Left lung (tissue), 10 donors: ENCODE measurements around the gene ST7. TPM values are rescaled to one million over a fixed set of nuclear protein-coding genes. Genes with fewer than 3 reads are reported as not detected.
"Not testable (repeated sequence)": the region's sequence is repeated elsewhere in the genome, so short reads cannot be mapped to it uniquely, and the experiment has no call there.

Source experiments
- ATAC-seq: fragments of 200-7000 bp; cut with Tn5 transposase; one replicate; pipeline ENCODE4 v1.9.1; 2020; ENCODE audit warnings: moderate library complexity
- DNase-seq, 4 donors: peaks; one replicate each; pipeline ENCODE4 v3.0.0-alpha.2; 2013 to 2020
- H3K27ac ChIP-seq, 2 donors: fragments of 200-600 bp; sonication (generic) in 1 of 2; one replicate each; pipeline versions ENCODE4 v1.5.0 to v1.8.0; 2020 to 2021
- H3K27me3 ChIP-seq, 2 donors: fragments of 200-600 bp; sonication (generic) in 1 of 2; one replicate each; pipeline versions ENCODE4 v1.5.0 to v1.8.0; 2020 to 2021
- H3K36me3 ChIP-seq, 2 donors: fragments of 200-600 bp; sonication (generic) in 1 of 2; one replicate each; pipeline versions ENCODE4 v1.5.0 to v1.8.0; 2020 to 2021
- H3K4me1 ChIP-seq, 2 donors: fragments of 200-600 bp; one replicate each; pipeline ENCODE4 v1.8.0; 2021
- H3K4me3 ChIP-seq, 2 donors: fragments of 200-600 bp; sonication (generic) in 1 of 2; one replicate each; pipeline versions ENCODE4 v1.5.0 to v1.8.0; 2020 to 2021; ENCODE audit warnings: mild to moderate bottlenecking in 1 of 2
- H3K9me3 ChIP-seq, 2 donors: fragments of 200-600 bp; sonication (generic) in 1 of 2; one replicate each; pipeline versions ENCODE4 v1.5.0 to v1.8.0; 2020 to 2021
- intact Hi-C, 2 donors: fragments of 100-400 bp; cut with DNase I; formaldehyde crosslinking; loops; one replicate each; pipeline versions ENCODE4 v1.11.2 to v1.14.2; 2022
- polyA plus RNA-seq, 6 donors: library from polyadenylated mRNA; unstranded; fragments of 120-200 nt; gene quantifications; one replicate each; pipeline ENCODE4 v1.2.1, GENCODE V29; 2013; ENCODE audit not compliant: insufficient read length in 6 of 6
- total RNA-seq, 2 donors: library from RNA; stranded (reverse); fragmentation: NEBNext Ultra II Directional; extraction: Animal tissue kit (Norgen Biotek cat#: 25700); gene quantifications; one replicate each; pipeline ENCODE4 v1.2.1, GENCODE V29; 2021
- TF ChIP-seq, protein P1 (sequence below), 2 donors: fragments of 200-600 bp; sonication (generic) in 1 of 2; IDR thresholded peaks; one replicate each; pipeline versions ENCODE4 v1.5.0 to v1.8.0; 2021; ENCODE audit warnings: antibody characterized with exemption in 2 of 2
- donor health status: DM: no; HTN: yes; CAD: no.
- donor health status: DM: no; HTN: no; CAD: no.

ST7 gene
- total and polyA plus RNA-seq, 8 donors, result 36.3 to 60.6 (median 48.4) TPM

DNA sequence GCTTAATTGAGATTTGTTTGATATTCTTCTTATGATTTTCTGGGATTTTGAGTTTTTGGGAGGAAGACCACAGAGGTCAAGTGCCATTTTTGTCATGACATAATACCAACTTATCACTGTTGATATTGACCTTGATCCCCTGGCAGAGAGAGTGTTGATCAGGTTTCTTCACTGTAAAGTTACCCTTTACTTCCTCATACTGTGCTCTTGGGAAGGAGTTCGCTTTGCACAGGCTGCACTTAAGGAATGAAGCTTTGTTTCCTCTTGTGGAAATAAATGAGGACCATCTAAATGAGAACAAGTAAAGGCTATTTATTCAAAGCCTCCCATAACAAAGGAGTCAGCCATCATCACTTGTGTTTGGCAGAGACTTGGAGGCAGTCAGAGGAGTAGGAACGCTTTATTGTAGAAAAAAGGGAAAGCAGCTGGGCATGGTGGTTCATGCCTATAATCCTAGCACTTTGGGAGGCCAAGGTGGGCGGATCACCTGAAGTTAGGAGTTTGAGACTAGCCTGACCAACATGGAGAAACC is 16.1 kb downstream of the ST7 start:
- peak; percentile 68 for ATAC-seq
- no peak for DNase-seq

DNA sequence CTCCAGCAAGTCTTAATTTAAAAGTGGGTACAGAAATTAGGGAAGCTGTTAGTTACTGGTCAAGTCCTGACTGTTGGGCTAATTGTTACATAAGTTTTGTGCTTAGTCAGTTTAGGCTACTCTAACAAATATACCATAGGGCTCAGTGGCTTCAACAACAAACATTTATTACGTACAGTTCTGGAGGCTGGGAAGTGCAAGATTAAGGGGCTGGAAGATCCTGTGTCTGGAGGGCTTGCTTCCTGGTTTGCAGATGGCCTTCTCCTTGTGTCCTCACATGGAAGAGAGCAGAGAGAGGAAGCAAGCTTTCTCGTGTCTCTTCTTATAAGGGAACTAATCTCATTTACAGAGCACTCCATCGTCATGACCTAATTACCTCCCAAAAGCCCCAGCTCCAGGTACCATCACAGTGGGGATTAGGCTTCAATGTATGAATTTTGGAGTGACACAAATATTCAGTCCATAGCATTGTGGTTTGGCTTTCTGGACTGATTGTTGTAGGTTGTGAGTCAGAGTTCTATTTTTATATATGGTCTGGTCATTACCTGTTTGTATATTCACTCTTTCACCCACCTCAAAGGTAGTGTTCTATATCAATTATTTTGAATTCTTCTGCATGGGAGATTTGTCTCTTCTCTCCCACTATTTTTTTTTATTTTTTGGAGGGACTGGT is 17.1 kb downstream of the ST7 start:
- no peaks in the 10 kb centered on the region for H3K27me3 ChIP-seq
- H3K9me3 ChIP-seq, result no peaks in the 10 kb centered on the region
- intact Hi-C loops, result no loop called here
- DNase-seq, result no peak
- no peak overlapping the region for H3K27ac ChIP-seq
- TF ChIP-seq, protein P1, sequence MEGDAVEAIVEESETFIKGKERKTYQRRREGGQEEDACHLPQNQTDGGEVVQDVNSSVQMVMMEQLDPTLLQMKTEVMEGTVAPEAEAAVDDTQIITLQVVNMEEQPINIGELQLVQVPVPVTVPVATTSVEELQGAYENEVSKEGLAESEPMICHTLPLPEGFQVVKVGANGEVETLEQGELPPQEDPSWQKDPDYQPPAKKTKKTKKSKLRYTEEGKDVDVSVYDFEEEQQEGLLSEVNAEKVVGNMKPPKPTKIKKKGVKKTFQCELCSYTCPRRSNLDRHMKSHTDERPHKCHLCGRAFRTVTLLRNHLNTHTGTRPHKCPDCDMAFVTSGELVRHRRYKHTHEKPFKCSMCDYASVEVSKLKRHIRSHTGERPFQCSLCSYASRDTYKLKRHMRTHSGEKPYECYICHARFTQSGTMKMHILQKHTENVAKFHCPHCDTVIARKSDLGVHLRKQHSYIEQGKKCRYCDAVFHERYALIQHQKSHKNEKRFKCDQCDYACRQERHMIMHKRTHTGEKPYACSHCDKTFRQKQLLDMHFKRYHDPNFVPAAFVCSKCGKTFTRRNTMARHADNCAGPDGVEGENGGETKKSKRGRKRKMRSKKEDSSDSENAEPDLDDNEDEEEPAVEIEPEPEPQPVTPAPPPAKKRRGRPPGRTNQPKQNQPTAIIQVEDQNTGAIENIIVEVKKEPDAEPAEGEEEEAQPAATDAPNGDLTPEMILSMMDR (IDR thresholded peaks at IDR 0.05), result no peak
- ATAC-seq, result peak; percentile 21
- peaks cover 4 to 19% of the 10 kb centered on the region in 2 donors for H3K4me1 ChIP-seq
- H3K4me3 ChIP-seq, result no peak overlapping the region
- no peaks in the 10 kb centered on the region for H3K36me3 ChIP-seq

More for the DNA sequence above, 16.1 kb downstream of the ST7 start:
- no peak overlapping the region for H3K4me3 ChIP-seq
- H3K9me3 ChIP-seq, result no peaks in the 10 kb centered on the region
- intact Hi-C loops, result no loop called here
- no peaks in the 10 kb centered on the region for H3K36me3 ChIP-seq
- peaks cover 4 to 19% of the 10 kb centered on the region in 2 donors for H3K4me1 ChIP-seq
- H3K27me3 ChIP-seq, result no peaks in the 10 kb centered on the region
- no peak overlapping the region for H3K27ac ChIP-seq
- TF ChIP-seq, protein P1 (IDR thresholded peaks at IDR 0.05), result no peak

DNA sequence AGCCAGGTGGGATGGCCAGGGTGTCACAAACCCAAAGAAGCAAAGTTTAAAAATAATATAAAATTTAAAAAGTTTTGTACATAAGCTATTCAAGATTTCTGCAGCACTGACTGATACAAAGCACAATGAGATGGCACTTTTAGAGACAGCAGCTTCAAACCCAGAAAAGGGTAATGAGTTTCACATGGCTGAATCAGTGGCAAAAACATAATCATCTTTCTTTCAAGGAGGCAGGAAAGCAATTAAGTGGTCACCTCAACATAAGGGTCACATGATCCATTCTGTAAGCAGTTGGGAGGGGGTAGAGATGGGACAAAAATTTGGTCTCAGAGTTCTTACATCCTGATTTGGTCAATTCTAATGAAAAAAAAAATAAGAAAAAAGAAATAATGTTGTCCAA is 17.9 kb downstream of the ST7 start:
- H3K9me3 ChIP-seq, H3K27me3 ChIP-seq, intact Hi-C loops, ATAC-seq, H3K27ac ChIP-seq, H3K36me3 ChIP-seq, DNase-seq, H3K4me3 ChIP-seq: not testable (repeated sequence)
- H3K4me1 ChIP-seq, result peaks cover 4 to 19% of the 10 kb centered on the region in 2 donors

DNA sequence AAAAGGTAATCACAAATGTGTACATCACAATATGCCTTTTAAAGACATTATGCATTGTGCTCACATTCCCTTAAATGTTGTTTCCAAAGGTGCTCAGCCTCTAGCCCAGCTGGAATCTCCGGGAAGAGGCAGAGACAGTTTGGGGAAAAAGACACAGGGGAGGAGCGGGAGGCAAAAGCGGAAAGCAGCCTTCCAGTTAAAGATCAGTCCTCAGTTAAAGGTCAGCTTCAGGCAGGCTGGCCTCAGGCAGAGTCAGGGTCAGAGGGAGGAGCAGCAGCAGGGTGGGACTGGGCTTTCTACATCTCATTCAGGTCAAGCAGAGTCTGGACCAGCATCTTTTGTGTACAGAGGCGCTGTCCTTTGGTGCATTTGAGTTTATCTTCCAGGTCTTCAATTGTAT is 18.6 kb downstream of the ST7 start:
- H3K9me3 ChIP-seq, result no peaks in the 10 kb centered on the region
- peaks cover 4 to 19% of the 10 kb centered on the region in 2 donors for H3K4me1 ChIP-seq
- no peak overlapping the region for H3K4me3 ChIP-seq
- TF ChIP-seq, protein P1 (IDR thresholded peaks at IDR 0.05), result no peak
- H3K36me3 ChIP-seq, result no peaks in the 10 kb centered on the region
- DNase-seq (no peak), ATAC-seq (no peak)
- intact Hi-C loops, result no loop called here
- no peak overlapping the region for H3K27ac ChIP-seq
- no peaks in the 10 kb centered on the region for H3K27me3 ChIP-seq

DNA sequence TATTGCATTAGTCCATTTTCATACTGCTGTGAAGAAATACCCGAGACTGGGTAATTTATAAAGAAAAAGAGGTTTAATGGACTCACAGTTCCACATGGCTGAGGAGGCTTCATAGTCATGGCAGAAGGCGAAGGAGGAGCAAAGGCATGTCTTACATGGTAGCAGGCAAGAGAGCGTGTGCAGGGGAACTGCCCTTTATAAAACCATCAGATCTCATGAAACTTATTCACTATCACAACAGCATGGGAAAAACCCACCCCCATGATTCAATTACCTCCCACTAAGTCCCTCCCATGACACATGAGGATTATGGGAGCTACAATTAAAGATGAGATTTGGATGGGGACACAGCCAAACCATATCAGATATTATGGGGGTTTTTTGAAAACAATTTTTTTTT is 21.7 kb downstream of the ST7 start:
- H3K27me3 ChIP-seq, H3K36me3 ChIP-seq, H3K4me3 ChIP-seq, H3K9me3 ChIP-seq, H3K27ac ChIP-seq, DNase-seq, ATAC-seq, intact Hi-C loops: not testable (repeated sequence)
- peaks cover 0 to 11% of the 10 kb centered on the region in 2 donors for H3K4me1 ChIP-seq

DNA sequence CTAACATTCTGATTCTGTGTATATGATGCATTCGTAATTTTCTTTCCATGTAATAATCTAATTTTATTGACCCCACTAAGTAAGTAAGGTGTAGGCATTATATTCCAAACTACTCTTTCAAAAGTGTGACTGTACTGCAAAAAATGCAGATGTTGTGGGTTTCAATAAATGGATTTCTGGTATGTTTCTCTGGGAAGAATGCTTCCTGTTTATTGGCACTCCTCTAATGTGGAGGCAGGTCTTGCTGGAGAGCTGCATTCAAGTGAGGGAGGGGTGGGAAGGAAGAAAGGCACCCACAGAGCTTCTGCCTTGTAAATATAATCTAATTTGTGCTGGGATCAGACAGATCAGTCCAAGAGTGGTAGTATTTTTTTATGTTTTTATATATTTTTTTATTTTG is 23.9 kb downstream of the ST7 start:
- no peak for DNase-seq
- no peaks in the 10 kb centered on the region for H3K27me3 ChIP-seq
- no peaks in the 10 kb centered on the region for H3K36me3 ChIP-seq
- H3K4me3 ChIP-seq, result no peak overlapping the region
- TF ChIP-seq, protein P1 (IDR thresholded peaks at IDR 0.05), result no peak
- H3K27ac ChIP-seq, result no peak overlapping the region
- intact Hi-C loops, result no loop called here
- ATAC-seq, result no peak
- H3K4me1 ChIP-seq, result no peaks in the 10 kb centered on the region
- no peaks in the 10 kb centered on the region for H3K9me3 ChIP-seq
